B cell (primary cell): ENCODE measurements around the gene HHIPL1. TPM values are rescaled to one million over a fixed set of nuclear protein-coding genes. Genes with fewer than 3 reads are reported as not detected.

Experiments
- ATAC-seq: fragments of 200-7000 bp; cut with Tn5 transposase; one replicate; pipeline ENCODE4 v1.10.0; 2021; ENCODE audit warnings: low read depth, mild to moderate bottlenecking, moderate number of reproducible peaks, moderate library complexity
- CTCF ChIA-PET: fragments of 350-600 bp; sonication (Branson Sonifier 250); formaldehyde crosslinking; loops from one replicate; lab custom pipeline; 2021; ENCODE audit warnings: antibody characterized with exemption, inconsistent platforms; lab: Charles Lee
- POLR2A ChIA-PET: fragments of 350-600 bp; sonication (Branson Sonifier 250); formaldehyde crosslinking; loops from one replicate; lab custom pipeline; 2021; ENCODE audit warnings: antibody characterized with exemption; lab: Charles Lee
- DNase-seq: peaks from one replicate; pipeline ENCODE4 v3.0.0; 2013
- H2AFZ ChIP-seq: 2 replicates; pipeline ENCODE4 v1.6.1; 2012; ENCODE audit warnings: mild to moderate bottlenecking, low read depth, low read length; ENCODE audit not compliant: insufficient read depth, poor library complexity, severe bottlenecking
- H3K27ac ChIP-seq, 2 donors: 1 replicate in 1 of 2; 2 replicates in 1 of 2; pipeline ENCODE4 v1.5.1; 2012 to 2013; ENCODE audit warnings: low read length in 2 of 2, mild to moderate bottlenecking in 2 of 2, moderate library complexity in 1 of 2
- H3K27me3 ChIP-seq, 4 experiments: fragments of 200-600 bp in 1 of 4; sonication (generic) in 1 of 4; replicated peaks in 1 of 4; 1 replicate in 2 of 4; 2 replicates in 2 of 4; pipeline versions ENCODE4 v1.6.1 to v1.7.0; 2013 to 2016; ENCODE audit warnings: low read length in 3 of 4, mild to moderate bottlenecking in 2 of 4, mixed read lengths in 1 of 4, moderate library complexity in 1 of 4; ENCODE audit not compliant: insufficient read depth in 4 of 4, control insufficient read depth in 3 of 4; ENCODE audit errors: control extremely low read depth in 1 of 4
- H3K36me3 ChIP-seq, 2 experiments: replicated peaks in 1 of 2; 1 replicate in 1 of 2; 2 replicates in 1 of 2; pipeline versions ENCODE4 v1.6.1 to v1.7.1; 2013; ENCODE audit warnings: low read length in 1 of 2; ENCODE audit not compliant: insufficient read depth in 2 of 2, control insufficient read depth in 1 of 2; ENCODE audit errors: control extremely low read depth in 1 of 2, extremely low read depth in 1 of 2
- H3K4me1 ChIP-seq, 2 donors: fragments of 200-600 bp in 1 of 2; sonication (generic) in 1 of 2; 1 replicate in 1 of 2; 2 replicates in 1 of 2; pipeline versions ENCODE4 v1.5.1 to v1.6.1; 2013 to 2017; ENCODE audit warnings: low read length in 2 of 2; ENCODE audit not compliant: control insufficient read depth in 2 of 2, insufficient read depth in 2 of 2
- H3K4me2 ChIP-seq: replicated peaks from 2 replicates; pipeline ENCODE3; 2012; ENCODE audit warnings: mild to moderate bottlenecking, low read depth, low read length; ENCODE audit not compliant: poor library complexity, severe bottlenecking
- H3K4me3 ChIP-seq, 5 experiments: fragments of 200-600 bp in 1 of 5; sonication (generic) in 1 of 5; 1 replicate in 3 of 5; 2 replicates in 2 of 5; pipeline versions ENCODE4 v1.5.1 to v1.7.0; 2011 to 2016; ENCODE audit warnings: low read length in 4 of 5, mild to moderate bottlenecking in 4 of 5, low read depth in 2 of 5, control low read depth in 1 of 5, moderate library complexity in 1 of 5; ENCODE audit not compliant: insufficient read depth in 1 of 5; ENCODE audit errors: control extremely low read depth in 1 of 5, extremely low read depth in 1 of 5
- H3K79me2 ChIP-seq: fragments of 200-600 bp; sonication (generic); one replicate; pipeline ENCODE4 v1.6.0; 2016; ENCODE audit warnings: low read length; ENCODE audit not compliant: control insufficient read depth, insufficient read depth
- H3K9ac ChIP-seq: fragments of 200-600 bp; sonication (generic); 2 replicates; pipeline ENCODE4 v1.6.1; 2017; ENCODE audit warnings: mild to moderate bottlenecking, low read length, moderate library complexity
- H3K9me3 ChIP-seq, 3 donors: one replicate each; pipeline versions ENCODE4 v1.6.1 to v1.7.1; 2013; ENCODE audit warnings: low read length in 2 of 3; ENCODE audit not compliant: control insufficient read depth in 2 of 3, insufficient read depth in 1 of 3; ENCODE audit errors: control extremely low read depth in 1 of 3
- H4K20me1 ChIP-seq: 2 replicates; pipeline ENCODE4 v1.6.0; 2012; ENCODE audit warnings: mild to moderate bottlenecking, low read length; ENCODE audit not compliant: insufficient read depth, control insufficient read depth, poor library complexity, severe bottlenecking
- H3K27ac Mint-ChIP-seq: one replicate; pipeline ENCODE4 v1.8.0; 2021; ENCODE audit warnings: mixed read lengths
- H3K27me3 Mint-ChIP-seq: one replicate; pipeline ENCODE4 v1.8.0; 2021; ENCODE audit warnings: mixed read lengths
- H3K4me1 Mint-ChIP-seq: one replicate; pipeline ENCODE4 v1.8.0; 2021; ENCODE audit warnings: mixed read lengths
- H3K4me3 Mint-ChIP-seq: one replicate; pipeline ENCODE4 v1.8.0; 2021; ENCODE audit warnings: mixed read lengths
- H3K9me3 Mint-ChIP-seq: one replicate; pipeline ENCODE4 v1.8.0; 2022; ENCODE audit warnings: mixed read lengths; ENCODE audit not compliant: insufficient read depth
- EZH2 ChIP-seq: IDR thresholded peaks from 2 replicates; pipeline ENCODE4 v1.6.1; 2012; ENCODE audit warnings: borderline replicate concordance, low read depth, mild to moderate bottlenecking, moderate library complexity, low read length; ENCODE audit not compliant: insufficient read depth, poor library complexity, severe bottlenecking
- WGBS: methylation state at CpG from one replicate; pipeline ENCODE4 v1.1.5; 2013; ENCODE audit warnings: missing lambda C conversion rate; ENCODE audit not compliant: insufficient coverage; 5-methylcytosine and 5-hydroxymethylcytosine counted together
- intact Hi-C: fragments of 100-400 bp; cut with micrococcal nuclease; formaldehyde crosslinking; loops from one replicate; pipeline ENCODE4 v1.10.0; 2022
- polyA plus RNA-seq: library from polyadenylated mRNA; depleted of rRNA; stranded (reverse); fragments of >200 nt; gene quantifications from 2 replicates; pipeline ENCODE4 v1.2.3, GENCODE V29; 2012
- total RNA-seq, 2 donors: library from RNA; stranded (reverse); fragments of 120-200 nt in 1 of 2; gene quantifications; 1 replicate in 1 of 2; 2 replicates in 1 of 2; pipeline versions ENCODE4 v1.2.3 to v1.2.4, GENCODE V29; 2013 to 2022
- TF ChIP-seq, protein P1 (sequence below): fragments of 200-600 bp; IDR thresholded peaks from one replicate; pipeline ENCODE4 v1.8.0; 2022; ENCODE audit warnings: antibody characterized with exemption, mild to moderate bottlenecking

HHIPL1 gene
- total and polyA plus RNA-seq, 2 donors (not counting 1 experiment from before 2014, with no cell fraction given), result not detected

DNA sequence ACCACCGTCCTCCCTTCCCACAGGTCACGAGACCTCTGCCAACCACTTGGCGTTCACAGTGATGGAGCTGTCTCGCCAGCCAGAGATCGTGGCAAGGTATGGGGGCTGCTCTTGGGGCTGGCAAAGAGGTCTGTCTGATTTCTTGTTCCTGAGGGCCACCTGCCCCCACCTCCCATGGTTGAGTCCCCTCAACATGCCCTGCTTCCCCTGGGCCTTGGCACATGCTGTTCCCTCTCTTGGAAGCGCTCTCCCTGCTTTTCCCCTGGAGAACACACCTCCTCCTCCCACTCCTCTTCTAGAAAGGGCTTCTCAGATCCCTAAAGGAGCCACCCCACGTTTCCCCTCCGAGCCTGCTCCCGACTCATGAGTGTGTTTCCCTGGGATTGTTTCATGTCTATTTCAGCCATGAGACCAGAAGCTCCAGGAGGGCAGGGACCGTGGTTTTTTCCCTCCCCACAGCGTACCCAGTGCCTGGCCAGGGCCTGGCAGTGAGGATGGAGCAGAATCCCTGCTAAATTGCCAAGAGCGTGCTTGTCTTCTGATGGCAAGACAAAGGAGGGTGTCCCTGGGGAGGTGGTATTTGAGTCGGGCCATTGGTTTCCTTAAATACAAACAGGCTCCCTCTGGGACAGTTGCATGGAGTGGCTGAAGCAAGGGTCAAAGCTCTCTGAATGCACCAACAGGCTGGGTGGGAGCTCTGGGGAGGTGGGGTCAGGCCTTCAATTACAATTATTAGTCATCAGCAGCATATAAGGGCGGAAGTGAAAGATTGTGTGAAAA lies 73.3 kb downstream of the HHIPL1 start:
- no peaks in the 10 kb centered on the region for H3K36me3 ChIP-seq
- no peaks in the 10 kb centered on the region for H3K79me2 ChIP-seq
- peaks cover 0 to 3% (median 0%) of the 10 kb centered on the region in 4 experiments for H3K27me3 ChIP-seq
- no peak overlapping the region for H3K4me3 ChIP-seq
- POLR2A ChIA-PET, result no interaction called here
- H3K4me1 ChIP-seq, result no peaks in the 10 kb centered on the region
- no peak overlapping the region for H3K4me2 ChIP-seq
- no peaks in the 10 kb centered on the region for H4K20me1 ChIP-seq
- Mint-ChIP-seq H3K9me3 (no peaks in the 10 kb centered on the region), H3K4me3 (no peak overlapping the region), H3K27me3 (peaks cover 9% of the 10 kb centered on the region), H3K27ac (no peak overlapping the region), H3K4me1 (no peaks in the 10 kb centered on the region)
- no peak overlapping the region for H2AFZ ChIP-seq
- DNase-seq, result no peak
- WGBS, result 82% methylated on average over 10 of the region's 14 CpGs
- intact Hi-C loops, result no loop called here
- TF ChIP-seq EZH2, result no peak
- TF ChIP-seq, protein P1, sequence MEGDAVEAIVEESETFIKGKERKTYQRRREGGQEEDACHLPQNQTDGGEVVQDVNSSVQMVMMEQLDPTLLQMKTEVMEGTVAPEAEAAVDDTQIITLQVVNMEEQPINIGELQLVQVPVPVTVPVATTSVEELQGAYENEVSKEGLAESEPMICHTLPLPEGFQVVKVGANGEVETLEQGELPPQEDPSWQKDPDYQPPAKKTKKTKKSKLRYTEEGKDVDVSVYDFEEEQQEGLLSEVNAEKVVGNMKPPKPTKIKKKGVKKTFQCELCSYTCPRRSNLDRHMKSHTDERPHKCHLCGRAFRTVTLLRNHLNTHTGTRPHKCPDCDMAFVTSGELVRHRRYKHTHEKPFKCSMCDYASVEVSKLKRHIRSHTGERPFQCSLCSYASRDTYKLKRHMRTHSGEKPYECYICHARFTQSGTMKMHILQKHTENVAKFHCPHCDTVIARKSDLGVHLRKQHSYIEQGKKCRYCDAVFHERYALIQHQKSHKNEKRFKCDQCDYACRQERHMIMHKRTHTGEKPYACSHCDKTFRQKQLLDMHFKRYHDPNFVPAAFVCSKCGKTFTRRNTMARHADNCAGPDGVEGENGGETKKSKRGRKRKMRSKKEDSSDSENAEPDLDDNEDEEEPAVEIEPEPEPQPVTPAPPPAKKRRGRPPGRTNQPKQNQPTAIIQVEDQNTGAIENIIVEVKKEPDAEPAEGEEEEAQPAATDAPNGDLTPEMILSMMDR, result no peak
- H3K27ac ChIP-seq, result no peak overlapping the region
- CTCF ChIA-PET, result no interaction called here
- H3K9me3 ChIP-seq, result no peaks in the 10 kb centered on the region
- no peak for ATAC-seq
- no peak overlapping the region for H3K9ac ChIP-seq

DNA sequence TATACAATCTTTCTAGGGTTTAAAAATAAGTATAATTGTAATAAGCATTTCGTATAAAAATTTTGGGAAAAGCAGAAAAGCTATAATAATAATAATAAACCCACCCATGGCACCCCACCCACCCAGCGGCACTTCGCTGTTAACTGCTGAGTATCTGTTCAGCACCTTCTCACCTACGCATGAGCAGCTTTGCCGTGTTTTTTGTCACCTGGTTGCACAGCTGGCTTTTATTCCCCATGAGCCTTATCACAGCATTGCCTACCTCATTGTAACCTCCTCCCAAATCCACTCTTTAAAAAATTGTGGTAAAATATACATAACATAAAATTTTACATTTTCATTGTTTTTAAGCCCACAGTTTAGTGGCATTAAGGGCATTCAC lies 73.9 kb downstream of the HHIPL1 start:
- CTCF ChIA-PET, result no interaction called here
- no peak for DNase-seq

More for the DNA sequence above, 73.9 kb downstream of the HHIPL1 start:
- Histone ChIP-seq H3K4me1 (no peaks in the 10 kb centered on the region), H4K20me1 (no peaks in the 10 kb centered on the region), H3K4me2 (no peak overlapping the region), H2AFZ (no peak overlapping the region), H3K27ac (no peak overlapping the region), H3K36me3 (no peaks in the 10 kb centered on the region), H3K27me3 (peaks cover 0 to 3% (median 0%) of the 10 kb centered on the region in 4 experiments), H3K79me2 (no peaks in the 10 kb centered on the region), H3K9ac (no peak overlapping the region), H3K4me3 (no peak overlapping the region), H3K9me3 (no peaks in the 10 kb centered on the region)
- peaks cover 11% of the 10 kb centered on the region for H3K27me3 Mint-ChIP-seq
- H3K4me1 Mint-ChIP-seq, result no peaks in the 10 kb centered on the region
- 53% methylated on average over 4 of the region's 5 CpGs for WGBS
- intact Hi-C loops, result no loop called here
- POLR2A ChIA-PET, result no interaction called here
- no peak overlapping the region for H3K27ac Mint-ChIP-seq
- no peaks in the 10 kb centered on the region for H3K9me3 Mint-ChIP-seq
- ATAC-seq, result no peak
- TF ChIP-seq EZH2, result no peak
- TF ChIP-seq, protein P1, result no peak
- H3K4me3 Mint-ChIP-seq, result no peak overlapping the region
